ENCODE data around the gene HSPA1A.
A peak's percentile ranks its signal among the peaks of the same experiment; 100 is the strongest.
"Not testable (repeated sequence)": the region's sequence is repeated elsewhere in the genome, so short reads cannot be mapped to it uniquely, and the experiment has no call there.

Gene HSPA1A

DNA sequence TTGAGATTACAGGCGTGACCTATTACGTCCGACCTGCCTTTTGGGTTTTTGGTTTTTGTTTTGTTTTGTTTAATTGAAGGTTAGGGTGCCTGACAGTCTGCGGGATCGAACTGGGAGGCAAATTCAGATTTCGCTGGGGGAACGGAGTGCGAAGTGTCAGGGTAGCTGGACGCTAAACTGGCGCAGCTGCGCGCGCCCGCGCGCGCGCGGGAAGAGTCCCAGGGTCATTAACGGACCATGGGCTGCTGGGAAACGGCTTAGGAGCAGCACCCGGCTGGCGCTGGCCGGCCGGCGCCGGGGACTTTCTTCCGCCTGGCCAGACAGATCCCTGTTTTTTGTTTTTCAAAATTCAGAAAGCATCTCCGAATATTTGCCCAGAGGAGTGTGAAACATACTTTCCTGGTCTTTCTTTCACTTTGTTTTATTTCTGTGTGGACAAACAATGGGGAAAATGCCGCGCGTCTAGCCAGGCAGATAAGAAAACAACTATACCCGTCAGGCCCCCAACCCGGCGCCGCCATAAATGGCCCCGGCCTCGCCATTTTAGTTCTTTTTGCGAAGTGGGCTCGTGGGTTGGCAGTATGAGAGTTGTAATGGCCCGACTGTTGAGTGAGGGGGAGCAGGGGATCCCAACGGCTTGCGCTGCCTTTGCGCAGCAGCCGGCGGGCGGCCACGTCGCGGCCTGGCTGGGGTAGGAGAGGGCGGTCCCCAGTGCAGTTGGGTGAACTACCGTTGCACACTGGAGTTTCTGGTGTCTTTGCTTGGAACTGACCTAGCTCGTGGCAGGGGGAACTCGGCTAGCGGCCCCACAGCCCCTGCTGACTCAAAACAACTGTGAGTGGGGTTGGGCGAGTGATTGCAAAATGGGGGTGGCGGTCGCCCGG lies 19.3 kb downstream of the HSPA1A start:
- Mint-ChIP-seq H3K27ac (peak overlapping the region; percentile 98 to 100), H3K4me1 (peaks cover 54% of the 10 kb centered on the region), H3K9me3 (no peaks in the 10 kb centered on the region), H3K4me3 (peak overlapping the region; percentile 93 to 100), H3K27me3 (no peaks in the 10 kb centered on the region)
- DNase-seq: peak; percentile 83 to 85
- peak; percentile 75 for ATAC-seq

DNA sequence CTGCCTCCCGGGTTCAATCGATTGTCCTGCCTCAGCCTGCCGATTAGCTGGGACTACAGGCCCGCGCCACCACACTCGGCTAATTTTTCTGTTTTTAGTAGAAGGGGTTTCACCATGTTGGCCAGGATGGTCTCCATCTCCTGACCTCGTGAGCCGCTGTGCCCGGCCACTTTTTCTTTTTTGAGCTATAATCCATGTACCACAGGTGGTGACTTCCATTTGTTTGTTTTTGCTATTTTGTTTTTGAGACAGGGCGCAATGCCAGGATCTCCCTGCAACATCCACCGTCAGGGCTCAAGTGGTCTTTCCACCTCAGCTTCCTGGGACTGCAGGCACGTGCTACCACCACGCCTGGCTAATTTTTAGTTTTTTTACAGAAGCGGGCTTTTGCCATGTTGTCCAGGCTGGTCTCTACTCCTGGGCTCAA lies 20.7 kb downstream of the HSPA1A start:
- DNase-seq (no peak), ATAC-seq (no peak)
- Mint-ChIP-seq H3K4me1 (peaks cover 49% of the 10 kb centered on the region), H3K27ac (peak overlapping the region; percentile 98 to 100), H3K4me3 (peak overlapping the region; percentile 93 to 100), H3K9me3 (no peaks in the 10 kb centered on the region), H3K27me3 (no peaks in the 10 kb centered on the region)

DNA sequence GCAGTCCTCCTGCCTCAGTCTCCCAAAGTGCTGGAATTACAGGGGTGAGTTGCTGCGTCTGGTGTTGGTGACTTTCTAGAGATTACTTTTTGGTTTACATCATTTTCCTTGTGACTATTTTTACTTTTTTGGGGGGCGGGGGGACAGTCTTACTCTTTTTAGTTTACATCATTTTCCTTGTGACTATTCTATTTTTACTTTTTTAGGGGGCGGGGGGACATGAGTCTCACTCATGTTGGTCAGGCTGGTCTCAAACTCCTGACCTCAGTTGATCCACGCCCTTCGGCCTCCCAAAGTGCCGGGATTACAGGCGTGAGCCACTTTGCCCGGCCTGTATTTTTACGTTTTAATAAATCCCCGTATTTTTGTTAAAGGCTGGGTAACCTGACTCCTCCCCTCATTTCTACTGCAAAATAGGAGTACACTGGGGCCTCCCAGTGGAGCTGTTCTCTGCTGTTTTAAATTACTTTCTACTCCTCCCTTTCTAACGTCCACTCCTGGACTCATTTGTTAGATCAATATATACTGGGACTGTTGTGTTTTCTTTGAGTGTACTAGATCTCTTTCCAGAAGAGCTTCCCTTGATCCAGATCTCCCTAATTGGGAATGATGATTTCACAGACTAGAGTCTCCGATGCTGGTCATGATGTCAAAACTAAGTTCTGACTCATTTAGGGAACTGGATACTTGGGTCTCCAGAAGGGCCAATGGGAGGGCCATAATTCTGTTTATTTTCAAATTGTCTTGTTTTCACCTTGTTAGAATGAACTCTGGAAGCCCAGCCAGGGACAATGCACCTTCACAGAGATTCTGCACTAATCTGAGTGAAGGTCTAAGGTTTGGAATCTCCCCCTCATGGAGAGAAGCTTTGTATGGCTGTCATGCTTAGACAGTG lies 21.4 kb downstream of the HSPA1A start:
- no peaks in the 10 kb centered on the region for H3K27me3 Mint-ChIP-seq
- H3K9me3 Mint-ChIP-seq: no peaks in the 10 kb centered on the region
- H3K4me3 Mint-ChIP-seq: peak overlapping the region; percentile 93 to 100
- ATAC-seq (no peak), DNase-seq (no peak)
- H3K27ac Mint-ChIP-seq: peak overlapping the region; percentile 98 to 100
- H3K4me1 Mint-ChIP-seq: peaks cover 54% of the 10 kb centered on the region

DNA sequence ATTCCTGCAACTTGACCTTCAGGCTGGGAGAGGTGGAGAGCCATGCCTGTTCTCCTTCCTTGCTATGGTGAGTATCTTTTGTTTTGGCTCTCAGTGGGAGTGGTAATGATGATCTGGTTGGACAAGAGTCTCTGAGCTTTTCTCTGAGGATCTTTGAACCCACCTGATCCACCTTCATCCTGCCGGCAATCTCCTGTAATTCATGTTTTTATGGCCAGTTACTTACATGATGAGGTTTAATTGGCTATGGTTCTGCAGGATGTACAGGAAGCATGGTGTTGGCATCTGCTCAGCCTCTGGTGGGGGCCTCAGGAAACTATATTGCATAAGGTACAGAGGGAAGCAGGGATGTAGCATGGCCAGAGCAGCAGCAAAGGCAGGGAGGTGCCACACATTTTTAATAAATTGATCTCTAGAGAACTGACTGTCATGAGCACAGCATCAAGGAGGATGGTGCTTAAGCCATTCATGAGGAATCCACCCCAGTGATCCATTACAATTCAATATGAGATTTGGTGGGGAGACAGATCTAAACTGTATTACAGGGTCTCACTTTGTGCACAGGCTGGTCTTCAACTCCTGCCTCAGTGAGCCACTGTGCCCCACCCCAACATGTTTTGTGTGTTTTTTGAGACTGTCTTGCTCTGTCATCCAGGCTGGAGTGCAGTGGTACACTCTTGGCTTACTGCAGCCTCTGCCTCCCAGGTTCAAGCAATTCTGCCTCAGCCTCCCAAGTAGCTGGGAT lies 22.2 kb downstream of the HSPA1A start:
- H3K9me3 Mint-ChIP-seq: no peaks in the 10 kb centered on the region
- H3K4me1 Mint-ChIP-seq: peaks cover 54% of the 10 kb centered on the region
- H3K27ac Mint-ChIP-seq: peak overlapping the region; percentile 98 to 100
- DNase-seq (no peak), ATAC-seq (no peak)
- peak overlapping the region; percentile 93 to 100 for H3K4me3 Mint-ChIP-seq
- no peaks in the 10 kb centered on the region for H3K27me3 Mint-ChIP-seq

- peak overlapping the region in 1 of 2 donors; percentile 100 for H3K27ac Mint-ChIP-seq
These were observed 22.8 kb downstream of the HSPA1A start for GRCh38 chr6:31838114-31838553.

GRCh38 chr6:31838968-31839367 lies 23.6 kb downstream of the HSPA1A start:
- H3K4me1 Mint-ChIP-seq: peaks cover 47% of the 10 kb centered on the region
- no peak overlapping the region for H3K27ac Mint-ChIP-seq
- DNase-seq: no peak
- H3K9me3 Mint-ChIP-seq: no peaks in the 10 kb centered on the region
- no peak for ATAC-seq
- no peaks in the 10 kb centered on the region for H3K27me3 Mint-ChIP-seq
- peak overlapping the region; percentile 26 to 29 for H3K4me3 Mint-ChIP-seq

More at GRCh38 chr6:31838114-31838553, 22.8 kb downstream of the HSPA1A start:
- Mint-ChIP-seq H3K4me3 (peak overlapping the region; percentile 93 to 100), H3K4me1 (peaks cover 54% of the 10 kb centered on the region)
- H3K9me3 Mint-ChIP-seq, H3K27me3 Mint-ChIP-seq, DNase-seq, ATAC-seq: not testable (repeated sequence)

DNA sequence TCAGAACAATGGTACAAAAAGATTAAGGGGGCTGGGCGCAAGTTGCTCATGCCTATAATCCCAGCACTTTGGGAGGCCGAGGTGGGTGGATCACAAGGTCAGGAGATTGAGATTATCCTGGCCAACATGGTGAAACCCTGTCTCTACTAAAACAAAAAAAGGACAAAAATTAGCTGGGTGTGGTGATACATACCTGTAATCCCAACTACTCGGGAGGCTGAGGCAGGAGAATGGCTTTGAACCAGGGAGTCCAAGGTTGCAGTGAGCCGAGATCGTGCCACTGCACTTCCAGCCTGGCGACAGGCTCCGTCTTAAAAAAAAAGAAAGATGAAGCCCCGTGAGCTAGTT lies 24.4 kb downstream of the HSPA1A start:
- not testable (repeated sequence) for DNase-seq, H3K27me3 Mint-ChIP-seq, H3K27ac Mint-ChIP-seq, H3K9me3 Mint-ChIP-seq, ATAC-seq
- peak overlapping the region in 1 of 2 donors; percentile 29 for H3K4me3 Mint-ChIP-seq
- peaks cover 42% of the 10 kb centered on the region for H3K4me1 Mint-ChIP-seq

- H3K4me3 Mint-ChIP-seq: no peak overlapping the region
- H3K9me3 Mint-ChIP-seq: no peaks in the 10 kb centered on the region
- peak overlapping the region in 1 of 2 donors; percentile 42 for H3K27ac Mint-ChIP-seq
- no peak for ATAC-seq
- no peaks in the 10 kb centered on the region for H3K27me3 Mint-ChIP-seq
- no peak for DNase-seq
- peaks cover 29% of the 10 kb centered on the region for H3K4me1 Mint-ChIP-seq
These were observed 26.7 kb downstream of the HSPA1A start for GRCh38 chr6:31842053-31842452.

DNA sequence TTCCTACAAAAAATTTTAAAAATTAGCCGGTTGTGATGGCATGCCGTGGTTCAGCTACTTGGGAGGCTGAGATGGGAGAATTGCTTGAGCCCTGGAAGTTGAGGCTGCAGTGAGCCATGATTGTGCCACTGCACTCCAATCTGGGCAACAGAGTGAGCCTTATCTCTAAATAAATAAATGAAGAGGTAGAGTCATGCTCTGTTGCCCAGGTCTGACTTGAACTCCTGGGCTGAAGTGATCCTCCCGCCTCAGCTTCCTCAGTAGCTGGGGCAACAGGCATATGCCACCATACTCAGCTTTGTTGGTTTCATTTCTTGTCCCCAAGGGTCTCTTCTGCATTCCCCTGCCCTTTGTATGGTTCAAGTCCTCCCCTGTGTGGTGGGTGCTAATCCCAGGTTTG lies 29.2 kb downstream of the HSPA1A start:
- Mint-ChIP-seq H3K27ac (no peak overlapping the region), H3K4me3 (no peak overlapping the region), H3K4me1 (peaks cover 8% of the 10 kb centered on the region), H3K9me3 (no peaks in the 10 kb centered on the region), H3K27me3 (no peaks in the 10 kb centered on the region)
- ATAC-seq (no peak), DNase-seq (no peak)

DNA sequence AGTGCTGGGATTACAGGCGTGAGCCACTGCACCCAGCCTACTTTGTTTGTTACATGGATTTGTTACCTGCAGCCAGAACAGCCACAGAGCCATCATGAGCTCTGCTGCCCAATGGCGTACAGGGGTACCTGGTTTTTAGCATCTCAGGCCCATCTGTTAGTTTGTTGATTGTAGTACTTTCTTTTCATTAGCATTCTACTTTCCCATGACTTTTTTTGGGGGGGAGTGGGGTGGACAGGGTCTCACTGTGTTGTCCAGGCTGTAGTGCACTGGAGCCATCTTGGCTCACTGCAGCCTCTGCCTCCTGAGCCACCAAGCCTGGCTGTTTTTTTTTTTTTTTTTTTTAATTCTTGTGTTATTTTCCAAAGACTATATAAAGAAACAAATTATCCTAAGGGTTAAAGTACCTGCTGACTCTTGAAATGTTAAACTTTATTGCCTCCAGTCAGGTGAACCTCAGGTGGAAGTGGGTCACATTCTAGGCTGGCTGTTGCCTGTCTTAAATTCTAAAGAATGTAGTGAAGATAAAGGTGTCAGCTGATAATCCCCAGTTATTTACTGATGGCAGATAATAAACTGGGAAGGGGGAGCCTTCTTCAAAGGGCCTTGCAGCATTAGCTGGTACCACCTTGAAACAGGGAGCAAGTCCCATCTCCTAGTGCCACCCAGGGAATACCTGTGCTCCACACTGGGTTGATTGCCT lies 32.1 kb downstream of the HSPA1A start:
- ATAC-seq (no peak), DNase-seq (no peak)
- H3K4me1 Mint-ChIP-seq: no peaks in the 10 kb centered on the region
- H3K4me3 Mint-ChIP-seq: no peak overlapping the region
- H3K27me3 Mint-ChIP-seq: no peaks in the 10 kb centered on the region
- H3K9me3 Mint-ChIP-seq: no peaks in the 10 kb centered on the region
- peak overlapping the region in 1 of 2 donors; percentile 19 for H3K27ac Mint-ChIP-seq

GRCh38 chr6:31850765-31851484 lies 35.6 kb downstream of the HSPA1A start:
- no peaks in the 10 kb centered on the region for H3K4me1 Mint-ChIP-seq
- DNase-seq (no peak), ATAC-seq (no peak)
- H3K27ac Mint-ChIP-seq: peak overlapping the region in 1 of 2 donors; percentile 30
- H3K27me3 Mint-ChIP-seq: no peaks in the 10 kb centered on the region
- H3K4me3 Mint-ChIP-seq: no peak overlapping the region
- H3K9me3 Mint-ChIP-seq: no peaks in the 10 kb centered on the region

DNA sequence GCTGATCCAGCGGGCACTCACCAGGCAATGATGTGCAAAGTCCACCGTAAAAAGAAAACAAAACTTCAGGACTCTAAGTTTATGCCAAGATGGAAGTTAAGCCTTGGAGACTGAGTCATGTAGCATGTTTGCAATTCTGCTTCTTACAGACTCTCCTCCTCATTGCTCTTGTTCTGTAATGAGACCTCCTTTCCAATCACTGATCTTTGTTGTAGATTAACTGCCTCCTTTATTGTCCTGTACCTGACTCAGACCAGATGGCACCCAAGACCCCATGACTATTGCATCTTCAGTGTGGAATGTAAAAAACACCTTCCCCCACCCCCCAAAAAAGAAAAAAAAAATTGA lies 36.1 kb downstream of the HSPA1A start:
- Mint-ChIP-seq H3K9me3 (no peaks in the 10 kb centered on the region), H3K4me3 (no peak overlapping the region), H3K27ac (no peak overlapping the region), H3K27me3 (no peaks in the 10 kb centered on the region), H3K4me1 (no peaks in the 10 kb centered on the region)
- ATAC-seq (no peak), DNase-seq (no peak)

DNA sequence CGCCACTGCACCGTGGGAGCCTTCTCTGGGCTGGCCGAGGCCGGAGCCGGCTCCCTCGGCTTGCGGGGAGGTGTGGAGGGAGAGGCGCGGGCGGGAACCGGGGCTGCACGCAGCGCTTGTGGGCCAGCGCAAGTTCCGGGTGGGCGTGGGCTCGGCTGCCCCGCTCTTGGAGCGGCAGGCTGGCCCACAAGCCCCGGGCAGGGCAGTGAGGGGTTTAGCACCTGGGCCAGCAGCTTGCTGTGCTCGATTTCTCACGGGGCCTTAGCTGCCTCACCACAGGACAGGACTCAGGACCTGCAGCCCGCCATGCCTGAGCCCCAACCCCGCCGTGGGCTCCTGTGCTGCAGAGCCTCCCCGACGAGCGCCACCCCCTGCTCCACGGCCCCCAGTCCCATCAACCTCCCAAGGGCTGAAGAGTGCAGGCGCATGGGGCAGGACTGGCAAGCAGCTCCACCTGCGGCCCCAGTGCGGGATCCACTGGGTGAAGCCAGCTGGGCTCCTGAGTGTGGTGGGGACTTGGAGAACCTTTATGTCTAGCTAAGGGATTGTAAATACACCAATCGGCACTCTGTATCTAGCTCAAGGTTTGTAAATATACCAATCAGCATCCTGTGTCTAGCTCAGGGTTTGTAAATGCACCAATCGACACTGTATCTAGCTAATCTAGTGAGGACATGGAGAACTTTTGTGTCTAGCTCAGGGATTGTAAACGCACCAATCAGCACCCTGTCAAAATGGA lies 36.8 kb downstream of the HSPA1A start:
- H3K27me3 Mint-ChIP-seq, DNase-seq, ATAC-seq, H3K4me1 Mint-ChIP-seq, H3K9me3 Mint-ChIP-seq, H3K4me3 Mint-ChIP-seq, H3K27ac Mint-ChIP-seq: not testable (repeated sequence)

DNA sequence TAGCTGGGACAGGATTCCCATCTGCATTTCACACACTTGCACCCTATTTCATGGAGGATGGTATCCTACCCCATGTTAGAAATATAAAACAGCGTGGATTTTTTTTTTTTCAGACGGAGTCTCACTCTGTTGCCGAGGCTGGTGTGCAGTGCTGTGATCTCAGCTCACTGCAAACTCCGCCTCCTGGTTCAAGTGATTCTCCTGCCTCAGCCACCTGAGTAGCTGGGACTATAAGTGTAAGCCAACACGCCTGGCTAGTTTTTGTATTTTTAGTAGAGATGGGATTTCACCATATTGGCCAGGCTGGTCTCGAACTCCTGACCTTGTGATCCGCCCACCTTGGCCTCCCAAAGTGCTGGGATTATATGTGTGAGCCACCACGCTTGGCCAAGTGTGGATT lies 42.4 kb downstream of the HSPA1A start:
- DNase-seq, H3K9me3 Mint-ChIP-seq, ATAC-seq, H3K27me3 Mint-ChIP-seq, H3K4me3 Mint-ChIP-seq: not testable (repeated sequence)
- Mint-ChIP-seq H3K27ac (peak overlapping the region in 1 of 2 donors; percentile 24), H3K4me1 (peaks cover 18% of the 10 kb centered on the region)

All from stimulated activated naive CD8-positive, alpha-beta T cell treated with anti-CD3 and anti-CD28 coated beads, Interleukin-15, amount 100 ng/mL, for 72 hours (primary cell).